Caki2 (cell line): ENCODE data around the gene EIF4E1B. TPM values are rescaled to one million over a fixed set of nuclear protein-coding genes. Genes with fewer than 3 reads are reported as not detected.

Source experiments
- DNase-seq: peaks from one replicate; pipeline ENCODE4 v3.0.0-alpha.2; 2015; ENCODE audit warnings: low read depth
- in situ Hi-C: cut with HindIII; loops from 2 replicates; pipeline ENCODE4 v1.10.0; 2016; ENCODE audit warnings: low sequenced_read_pairs, low pct_unique_long_range_greater_than_20kb, mixed read lengths
- total RNA-seq: library from RNA; depleted of rRNA; stranded (reverse); fragments of >200 nt; shearing (Covaris generic); gene quantifications from 2 replicates; pipeline ENCODE4 v1.2.3, GENCODE V29; 2014; ENCODE audit warnings: low replicate concordance

EIF4E1B gene
- total RNA-seq, 1 experiment from 2014 or later: not detected

DNA sequence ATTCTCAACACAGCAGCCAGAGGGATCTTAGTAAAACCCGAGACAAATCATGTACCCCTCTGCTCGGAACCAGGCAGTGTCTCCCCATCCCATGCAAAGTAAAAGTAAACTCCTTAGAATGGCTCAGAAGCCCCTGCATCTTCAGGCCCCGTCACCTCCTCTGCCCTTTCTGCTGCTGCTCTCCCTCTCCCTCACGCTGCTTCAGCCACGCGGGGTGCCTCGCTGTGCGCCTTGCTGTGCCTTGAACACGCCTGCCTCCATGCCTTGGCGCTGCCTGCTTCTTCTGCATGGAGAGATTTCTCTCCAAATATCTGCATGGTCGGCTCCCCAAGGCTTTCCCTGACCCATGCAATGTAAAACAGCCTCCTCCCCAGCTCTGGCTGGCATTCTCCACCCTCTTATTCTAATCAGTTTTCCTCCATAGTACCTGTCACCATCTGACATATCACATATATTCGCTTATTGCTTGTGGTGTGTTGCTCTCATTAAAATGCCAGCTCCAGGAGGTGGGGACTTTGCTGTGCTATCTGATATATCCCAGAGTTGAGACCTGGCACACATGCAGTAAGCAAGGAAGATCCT, 28.5 kb upstream of the EIF4E1B start:
- no peak for DNase-seq
- in situ Hi-C loops: no loop called here

GRCh38 chr5:176603091-176603490, 27.4 kb upstream of the EIF4E1B start:
- in situ Hi-C loops: no loop called here
- DNase-seq: no peak

GRCh38 chr5:176606032-176606431, 24.4 kb upstream of the EIF4E1B start:
- DNase-seq: no peak
- in situ Hi-C loops: no loop called here

DNA sequence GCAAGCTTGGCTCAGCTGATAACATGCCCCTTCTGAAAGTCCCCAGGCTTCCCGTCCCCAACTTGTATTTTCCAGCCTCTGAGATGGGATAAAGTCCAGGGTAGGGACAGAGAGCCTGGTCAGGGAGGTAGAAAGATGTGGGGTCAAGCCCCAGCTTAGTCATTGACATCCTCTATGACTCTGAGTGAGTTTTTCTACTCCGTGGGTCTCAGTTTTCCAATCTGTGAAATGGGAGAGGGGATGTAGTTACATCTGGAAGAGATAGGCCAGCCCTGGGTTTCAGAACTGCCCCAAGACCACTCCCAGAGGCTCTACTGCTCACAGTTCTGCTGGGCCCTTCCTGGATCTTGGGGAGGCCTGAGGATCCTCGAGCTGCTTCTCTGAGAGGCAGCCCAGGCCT, 23.6 kb upstream of the EIF4E1B start:
- in situ Hi-C loops: no loop called here
- DNase-seq: no peak

DNA sequence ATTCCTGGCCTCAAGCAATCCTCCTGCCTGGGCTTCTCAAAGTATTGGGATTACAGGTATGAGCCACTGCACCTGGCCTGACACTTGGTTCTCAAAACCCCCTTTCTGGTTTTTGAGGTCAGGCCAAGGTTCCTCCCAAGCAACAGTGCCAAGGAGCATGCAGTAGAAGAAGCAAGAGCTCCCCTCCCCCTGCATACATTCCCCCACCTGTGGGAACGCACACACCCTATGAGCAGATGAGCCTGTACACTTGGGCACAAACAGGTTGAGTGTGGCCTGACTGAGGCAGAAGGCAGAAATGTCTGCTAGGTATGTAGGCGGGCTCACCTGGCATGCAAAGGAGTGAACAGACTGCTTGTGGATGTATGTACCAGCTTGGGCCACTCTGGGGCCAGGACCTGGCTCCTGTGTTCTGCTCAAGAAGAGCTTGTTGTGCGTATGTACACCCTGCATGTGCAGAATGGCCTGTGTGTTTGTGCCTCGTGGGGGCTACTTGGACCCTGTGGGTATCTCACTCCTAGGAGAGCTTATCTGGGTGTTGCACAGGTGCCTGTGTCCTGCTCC, 22.3 kb upstream of the EIF4E1B start:
- in situ Hi-C loops: no loop called here
- no peak for DNase-seq

- peak; percentile 66 for DNase-seq
- in situ Hi-C loops: no loop called here
These were observed 21.3 kb upstream of the EIF4E1B start for GRCh38 chr5:176608937-176609723.

GRCh38 chr5:176609724-176610434, 20.6 kb upstream of the EIF4E1B start, which contains the start of gene GPRIN1:
Gene GPRIN1 (minus strand): TSS chr5:176610156. CDS start chr5:176599834, 10,322 bp downstream.
- DNase-seq: peak; percentile 76
- in situ Hi-C loops: no loop called here

- DNase-seq: no peak
- in situ Hi-C loops: no loop called here
These were observed 20.1 kb upstream of the EIF4E1B start for GRCh38 chr5:176610435-176610773.

- in situ Hi-C loops: no loop called here
- peak; percentile 54 for DNase-seq
These were observed 19.0 kb upstream of the EIF4E1B start for GRCh38 chr5:176611435-176611834.

DNA sequence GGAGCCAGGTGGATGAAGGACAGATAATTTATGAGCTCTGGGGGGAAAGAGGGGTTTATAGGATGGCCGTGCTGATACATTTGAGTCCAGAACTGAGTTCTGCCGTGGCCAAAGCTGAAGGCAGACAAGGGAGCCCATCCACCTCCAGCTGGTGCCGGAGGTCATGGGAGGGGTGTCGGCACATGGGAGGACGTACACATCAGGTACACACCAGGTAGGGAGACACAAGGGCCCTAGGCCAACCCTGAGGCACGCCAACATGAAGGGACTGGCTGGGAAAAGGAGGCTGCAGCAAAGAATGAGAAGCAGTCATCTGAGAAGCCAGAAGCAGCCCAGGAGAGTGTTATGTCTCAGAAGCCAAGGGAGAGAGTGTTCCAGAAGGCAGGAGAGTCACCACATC, 18.5 kb upstream of the EIF4E1B start:
- no peak for DNase-seq
- in situ Hi-C loops: no loop called here

DNA sequence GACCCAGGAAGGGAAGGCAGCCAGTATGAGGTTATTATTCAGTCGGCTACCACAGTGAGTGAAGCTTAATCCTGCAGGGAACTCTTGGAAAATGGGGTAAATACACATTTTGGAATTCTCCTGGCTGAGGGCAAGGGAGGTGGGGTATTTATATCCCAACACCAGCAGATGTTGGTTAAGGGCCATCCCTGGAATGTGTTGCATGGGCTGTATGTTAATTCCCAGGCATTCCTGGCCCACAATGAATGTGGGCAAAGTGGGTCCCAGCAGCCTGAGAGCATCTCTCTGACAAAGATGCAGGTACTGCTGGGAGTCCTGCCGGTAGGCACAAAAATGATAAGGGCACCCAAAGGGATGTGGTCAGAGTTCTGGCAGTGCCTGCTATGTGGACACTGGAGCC, 17.6 kb upstream of the EIF4E1B start:
- in situ Hi-C loops: no loop called here

GRCh38 chr5:176614805-176615478, 15.5 kb upstream of the EIF4E1B start:
- DNase-seq: no peak
- in situ Hi-C loops: no loop called here

More for the DNA sequence above, 17.6 kb upstream of the EIF4E1B start:
- no peak for DNase-seq

- in situ Hi-C loops: no loop called here
- DNase-seq: no peak
These were observed 14.0 kb upstream of the EIF4E1B start for GRCh38 chr5:176616511-176616910.

- in situ Hi-C loops: no loop called here
- no peak for DNase-seq
These were observed 11.7 kb upstream of the EIF4E1B start for GRCh38 chr5:176618783-176619182.

GRCh38 chr5:176619203-176619568, 11.3 kb upstream of the EIF4E1B start:
- peak; percentile 82 for DNase-seq
- in situ Hi-C loops: no loop called here

- DNase-seq: no peak
These were observed 10.7 kb upstream of the EIF4E1B start for GRCh38 chr5:176619569-176620332.

GRCh38 chr5:176620333-176620981, 10.0 kb upstream of the EIF4E1B start:
- in situ Hi-C loops: no loop called here
- DNase-seq: no peak

More at GRCh38 chr5:176619569-176620332, 10.7 kb upstream of the EIF4E1B start:
- in situ Hi-C loops: no loop called here
